H1 (cell line): ENCODE measurements around the gene FXYD7. TPM values are rescaled to one million over a fixed set of nuclear protein-coding genes. Genes with fewer than 3 reads are reported as not detected.

ENCODE experiments used
- CTCF ChIA-PET: fragments of 300-600 bp; sonication (Branson Sonifier 250); formaldehyde crosslinking; loops from one replicate; lab custom pipeline; 2021; ENCODE audit not compliant: partially characterized antibody; lab: Charles Lee
- POLR2A ChIA-PET: fragments of 300-600 bp; sonication (Branson Sonifier 250); formaldehyde crosslinking; loops from one replicate; lab custom pipeline; 2021; ENCODE audit warnings: inconsistent platforms; ENCODE audit not compliant: partially characterized antibody; lab: Charles Lee
- DNase-seq, 2 experiments: peaks; one replicate each; pipeline versions ENCODE4 v3.0.0 to v3.0.0-alpha.2; 2010 to 2022; ENCODE audit warnings: low spot score in 2 of 2, low read depth in 1 of 2, mixed read lengths in 1 of 2
- FAIRE-seq: peaks from 2 replicates; lab custom pipeline; 2011; peaks lifted over from hg19 to GRCh38; lab: Jason Lieb, UNC
- H2AFZ ChIP-seq: 2 replicates; pipeline ENCODE4 v1.8.1; 2012; ENCODE audit warnings: low read length, inconsistent platforms
- H2AK5ac ChIP-seq: 2 replicates; pipeline ENCODE4 v1.6.1; 2013; ENCODE audit warnings: low read depth, low read length
- H2BK120ac ChIP-seq: replicated peaks from 2 replicates; pipeline ENCODE3; 2013; ENCODE audit warnings: low read depth, low read length, inconsistent platforms
- H2BK12ac ChIP-seq: 2 replicates; pipeline ENCODE4 v1.6.1; 2013; ENCODE audit warnings: low read depth, low read length
- H2BK15ac ChIP-seq: 2 replicates; pipeline ENCODE4 v1.6.1; 2013; ENCODE audit warnings: low read length
- H2BK20ac ChIP-seq: 2 replicates; pipeline ENCODE4 v1.6.1; 2013; ENCODE audit warnings: low read length
- H2BK5ac ChIP-seq: 2 replicates; pipeline ENCODE4 v1.6.1; 2013; ENCODE audit warnings: low read depth, low read length
- H3K14ac ChIP-seq: 2 replicates; pipeline ENCODE4 v1.6.1; 2013; ENCODE audit warnings: inconsistent platforms; ENCODE audit not compliant: insufficient read length
- H3K18ac ChIP-seq: 2 replicates; pipeline ENCODE4 v1.6.1; 2013; ENCODE audit warnings: low read length; ENCODE audit errors: extremely low read depth
- H3K23ac ChIP-seq: 2 replicates; pipeline ENCODE4 v1.6.1; 2013; ENCODE audit warnings: inconsistent platforms; ENCODE audit not compliant: insufficient read length
- H3K23me2 ChIP-seq: 2 replicates; pipeline ENCODE4 v1.6.1; 2013; ENCODE audit warnings: low read depth, low read length
- H3K27ac ChIP-seq: 2 replicates; pipeline ENCODE4 v1.6.1; 2011; ENCODE audit warnings: low read depth, low read length, inconsistent platforms
- H3K27me3 ChIP-seq, 4 experiments: replicated peaks in 1 of 4; 1 replicate in 1 of 4; 2 replicates in 3 of 4; pipeline versions ENCODE4 v1.6.1 to v1.8.1; 2011 to 2013; ENCODE audit warnings: low read length in 3 of 4, mild to moderate bottlenecking in 3 of 4, inconsistent platforms in 2 of 4, mixed read lengths in 2 of 4, moderate library complexity in 1 of 4; ENCODE audit not compliant: control insufficient read depth in 3 of 4, insufficient read depth in 3 of 4; ENCODE audit errors: extremely low read depth in 1 of 4
- H3K36me3 ChIP-seq, 4 experiments: 2 replicates each; pipeline versions ENCODE4 v1.6.1 to v1.8.1; 2011 to 2013; ENCODE audit warnings: mild to moderate bottlenecking in 4 of 4, low read length in 3 of 4, moderate library complexity in 2 of 4, control low read depth in 1 of 4, inconsistent platforms in 1 of 4; ENCODE audit not compliant: insufficient read depth in 4 of 4, control insufficient read depth in 2 of 4
- H3K4ac ChIP-seq: replicated peaks from 2 replicates; pipeline ENCODE3; 2013; ENCODE audit warnings: low read length, low read depth, mixed read lengths, inconsistent platforms; ENCODE audit not compliant: insufficient read length
- H3K4me1 ChIP-seq, 4 experiments: replicated peaks in 1 of 4; 1 replicate in 1 of 4; 2 replicates in 3 of 4; pipeline versions ENCODE4 v1.6.1 to v1.8.1; 2011 to 2013; ENCODE audit warnings: low read length in 3 of 4, inconsistent platforms in 2 of 4, mixed read lengths in 1 of 4; ENCODE audit not compliant: insufficient read depth in 4 of 4, control insufficient read depth in 3 of 4
- H3K4me2 ChIP-seq, 2 experiments: 2 replicates each; pipeline versions ENCODE4 v1.6.1 to v1.8.1; 2011 to 2013; ENCODE audit warnings: low read depth in 2 of 2, low read length in 2 of 2, control low read depth in 1 of 2, inconsistent platforms in 1 of 2, mild to moderate bottlenecking in 1 of 2; ENCODE audit not compliant: insufficient read depth in 1 of 2
- H3K4me3 ChIP-seq, 4 experiments: fragments of 200-600, 300-600 bp in 1 of 4; sonication (generic), shearing (Covaris generic), sonication (Bioruptor Twin) in 1 of 4; 2 replicates each; pipeline versions ENCODE4 v1.5.1 to v1.8.1; 2011 to 2016; ENCODE audit warnings: low read length in 4 of 4, low read depth in 3 of 4, control low read depth in 2 of 4, inconsistent platforms in 2 of 4, mild to moderate bottlenecking in 2 of 4, mixed read lengths in 1 of 4, moderate library complexity in 1 of 4; ENCODE audit not compliant: insufficient read depth in 2 of 4; ENCODE audit errors: extremely low read depth in 1 of 4
- H3K56ac ChIP-seq: replicated peaks from 2 replicates; pipeline ENCODE3; 2013; ENCODE audit warnings: low read depth, mild to moderate bottlenecking, mixed read lengths, low read length, inconsistent platforms; ENCODE audit not compliant: insufficient read length
- H3K79me1 ChIP-seq: 2 replicates; pipeline ENCODE4 v1.6.1; 2013; ENCODE audit warnings: low read depth, low read length, control low read depth
- H3K79me2 ChIP-seq, 2 experiments: 2 replicates each; pipeline versions ENCODE4 v1.6.1 to v1.8.1; 2012 to 2013; ENCODE audit warnings: low read length in 2 of 2, mild to moderate bottlenecking in 2 of 2, inconsistent platforms in 1 of 2; ENCODE audit not compliant: insufficient read depth in 2 of 2, control insufficient read depth in 1 of 2
- H3K9ac ChIP-seq, 4 experiments: replicated peaks in 1 of 4; 1 replicate in 1 of 4; 2 replicates in 3 of 4; pipeline versions ENCODE4 v1.6.1 to v1.8.1; 2011 to 2013; ENCODE audit warnings: low read depth in 3 of 4, low read length in 3 of 4, control low read depth in 2 of 4, mild to moderate bottlenecking in 2 of 4, moderate library complexity in 2 of 4, inconsistent platforms in 1 of 4; ENCODE audit errors: extremely low read depth in 1 of 4
- H3K9me3 ChIP-seq, 2 experiments: 2 replicates each; pipeline versions ENCODE4 v1.6.1 to v1.8.1; 2012 to 2013; ENCODE audit warnings: mild to moderate bottlenecking in 2 of 2, moderate library complexity in 2 of 2, control low read depth in 1 of 2, inconsistent platforms in 1 of 2, low read depth in 1 of 2, low read length in 1 of 2, mixed read lengths in 1 of 2; ENCODE audit not compliant: insufficient read depth in 2 of 2
- H4K20me1 ChIP-seq, 2 experiments: replicated peaks in 1 of 2; 2 replicates each; pipeline versions ENCODE3 to v1.8.1; 2011 to 2013; ENCODE audit warnings: inconsistent platforms in 2 of 2, low read length in 2 of 2, mild to moderate bottlenecking in 1 of 2; ENCODE audit not compliant: insufficient read depth in 2 of 2, control insufficient read depth in 1 of 2
- H4K5ac ChIP-seq: 2 replicates; pipeline ENCODE4 v1.6.1; 2013; ENCODE audit warnings: low read length, low read depth, mixed read lengths, inconsistent platforms; ENCODE audit not compliant: insufficient read length
- H4K8ac ChIP-seq: 2 replicates; pipeline ENCODE4 v1.8.0; 2013; ENCODE audit warnings: mild to moderate bottlenecking, moderate library complexity, low read length, inconsistent platforms; ENCODE audit not compliant: insufficient read depth; ENCODE audit errors: extremely low read depth
- H4K91ac ChIP-seq: replicated peaks from 2 replicates; pipeline ENCODE3; 2013; ENCODE audit warnings: low read length, mixed read lengths, inconsistent platforms; ENCODE audit not compliant: insufficient read length
- YY1 ChIP-seq: IDR thresholded peaks from 2 replicates; pipeline ENCODE4 v1.6.1; 2011; ENCODE audit warnings: low read depth, mild to moderate bottlenecking, low read length
- WGBS, 2 experiments: shearing (Covaris generic) in 1 of 2; methylation state at CpG; one replicate each; pipeline versions ENCODE4 v1.1.6 to v1.1.7; 2013 to 2015; ENCODE audit warnings: low lambda C conversion rate in 2 of 2, mixed read lengths in 2 of 2, inconsistent platforms in 1 of 2, low coverage in 1 of 2, missing lambda C conversion rate in 1 of 2; ENCODE audit not compliant: insufficient replicate concordance in 2 of 2, insufficient coverage in 1 of 2, insufficient read length in 1 of 2; ENCODE audit errors: extremely low coverage in 1 of 2, missing lambda C conversion rate in 1 of 2; 5-methylcytosine and 5-hydroxymethylcytosine counted together
- polyA plus RNA-seq, 7 experiments: library from polyadenylated mRNA; depleted of rRNA in 3 of 7; stranded (reverse) in 5 of 7; unstranded in 2 of 7; fragments of >200 nt in 5 of 7; fragments of 200-250 nt in 2 of 7; gene quantifications; 1 replicate in 5 of 7; 2 replicates in 1 of 7; 4 replicates in 1 of 7; pipeline versions ENCODE4 v1.2.1 to v1.2.3, GENCODE V29; 2011 to 2013; ENCODE audit warnings: missing spikeins in 2 of 7, mixed read lengths in 2 of 7
- total RNA-seq: library from RNA; stranded (reverse); fragmentation: NEBNext Ultra II Directional; extraction: Animal tissue kit (Norgen Biotek cat#: 25700); gene quantifications from 2 replicates; pipeline ENCODE4 v1.2.1, GENCODE V29; 2021

The FXYD7 gene
- total and polyA plus RNA-seq, 2 of the 8 experiments (the other 6 are each of a cell fraction or from before 2014, with no cell fraction given) = 12.1 to 14.3 TPM

DNA sequence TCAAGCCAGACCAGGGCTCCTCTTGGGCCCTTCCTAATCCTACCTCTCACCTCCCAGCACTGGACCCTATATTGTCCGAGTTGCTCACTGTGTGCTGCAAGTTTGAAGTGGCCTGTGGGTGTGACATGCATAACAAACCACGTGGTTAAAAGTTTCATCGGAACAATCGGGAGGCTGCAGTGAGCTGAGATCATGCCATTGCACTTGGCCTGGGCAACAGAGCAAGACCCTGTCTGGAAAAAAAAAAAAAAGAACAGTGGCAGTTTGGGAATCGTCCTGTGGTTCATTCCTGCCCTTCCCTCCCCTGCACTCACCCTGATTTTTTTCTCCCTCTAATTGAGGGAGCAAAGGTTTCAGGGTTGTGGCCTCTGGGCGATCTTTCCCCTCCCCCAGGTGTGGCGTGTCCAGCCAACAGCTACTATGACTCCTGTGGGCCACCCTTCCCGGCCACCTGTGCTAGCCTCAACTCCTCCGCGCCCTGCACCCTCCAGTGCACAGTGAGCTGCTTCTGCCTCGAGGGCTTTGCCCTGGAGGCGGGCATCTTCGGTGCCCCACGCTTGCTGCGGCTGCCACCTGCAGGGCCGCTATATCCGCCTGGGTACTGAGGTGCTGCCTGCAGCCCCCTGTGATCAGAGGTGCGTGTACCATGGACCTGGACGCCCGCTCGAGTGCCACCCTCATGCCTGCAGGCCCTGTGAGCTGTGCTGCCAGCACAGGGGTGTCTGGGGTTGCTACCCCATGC is 43.7 kb upstream of the FXYD7 start:
- no peak overlapping the region for H4K5ac ChIP-seq
- H2BK20ac ChIP-seq = no peak overlapping the region
- no peak overlapping the region for H3K4me3 ChIP-seq
- no peaks in the 10 kb centered on the region for H3K36me3 ChIP-seq
- H4K20me1 ChIP-seq = no peaks in the 10 kb centered on the region
- H3K79me2 ChIP-seq = no peaks in the 10 kb centered on the region
- TF ChIP-seq YY1 = no peak
- H3K14ac ChIP-seq = no peak overlapping the region
- FAIRE-seq = no peak
- no peaks in the 10 kb centered on the region for H3K27me3 ChIP-seq
- no peak overlapping the region for H2BK15ac ChIP-seq
- H3K18ac ChIP-seq = 0 out of 2 replicates have a peak overlapping the region, but pooled peaks have one; percentile 7
- no peak overlapping the region for H3K27ac ChIP-seq
- H4K91ac ChIP-seq = no peak overlapping the region
- H2BK120ac ChIP-seq = no peak overlapping the region
- no peaks in the 10 kb centered on the region for H3K9me3 ChIP-seq
- H4K8ac ChIP-seq = peak overlapping the region; percentile 4; the same call in 1 of the 2 replicates
- H2AK5ac ChIP-seq = no peak overlapping the region
- H3K79me1 ChIP-seq = no peaks in the 10 kb centered on the region
- no peak overlapping the region for H3K23ac ChIP-seq
- H3K9ac ChIP-seq = no peak overlapping the region
- no peak overlapping the region for H2BK5ac ChIP-seq
- H2BK12ac ChIP-seq = 0 out of 2 replicates have a peak overlapping the region, but pooled peaks have one; percentile 18
- H3K4me1 ChIP-seq = peaks cover 0 to 3% (median 1%) of the 10 kb centered on the region in 4 experiments; a peak in 3 of 7 replicates
- no peak overlapping the region for H3K56ac ChIP-seq
- no peak overlapping the region for H3K4ac ChIP-seq
- H3K4me2 ChIP-seq = no peak overlapping the region
- DNase-seq = no peak
- no peak overlapping the region for H2AFZ ChIP-seq
- H3K23me2 ChIP-seq = no peaks in the 10 kb centered on the region; the same call in 1 of the 2 replicates
- ChIA-PET POLR2A (interaction anchor here (1.1 to 1.4 kb wide), 5 partner anchors 13 to 44 kb away, joined by 3 to 4 read pairs (median 4); no protein-coding TSS in a partner anchor), CTCF (interaction anchor here (0.9 to 3.4 kb wide), 14 partner anchors 8 to 205 kb away, joined by 3 to 19 read pairs (median 6); partner anchors contain the start of genes FXYD5 and LGI4)
- WGBS, 2 experiments = 90% methylated on average over 21 of the region's 21 CpGs; no CpG with 5 or more reads in 1 of the 2 experiments
